ENCODE data around the gene AMBRA1. TPM values are rescaled to one million over a fixed set of nuclear protein-coding genes. Genes with fewer than 3 reads are reported as not detected.
A peak's percentile ranks its signal among the peaks of the same experiment; 100 is the strongest.

The AMBRA1 gene
- 10 to 100 TPM; 23.2 to 25.9 (median 24.4) TPM for total RNA-seq (2021; fragmentation: NEBNext Ultra II Directional; extraction: Animal tissue kit (Norgen Biotek cat#: 25700))
- long read RNA-seq, full-length matches to known transcripts: 2 of 6 reads
- long read RNA-seq, partial matches to known transcripts: 2 of 6 reads
- long read RNA-seq, other reads (novel, unspliced or antisense): 2 of 6 reads

- H3K27me3 Mint-ChIP-seq (ENCODE audit: insufficient read depth): no peaks in the 10 kb centered on the region; the same call in 1 of the 2 replicates
- DNase-seq: peak; percentile 88
- peaks cover 46% of the 10 kb centered on the region for H3K4me1 Mint-ChIP-seq (ENCODE audit: low read depth)
- no peak for TF ChIP-seq CTCF (IDR thresholded peaks at IDR 0.05)
- peak within 1 kb of the TSS; percentile 99 for H3K4me3 Mint-ChIP-seq
- no peaks in the 10 kb centered on the region for H3K9me3 Mint-ChIP-seq
- H3K36me3 Mint-ChIP-seq (ENCODE audit: low read depth): peaks cover 6% of the 10 kb centered on the region; the same call in 1 of the 2 replicates
- H3K27ac Mint-ChIP-seq: peak within 1 kb of the TSS; percentile 95
Observed at GRCh38 chr11:46593550-46594373, at the start of gene AMBRA1. AMBRA1 (minus strand) TSS chr11:46594023; CDS start chr11:46548380, 45,643 bp downstream.

- H3K4me3 Mint-ChIP-seq: no peak overlapping the region
- peaks cover 26% of the 10 kb centered on the region for H3K36me3 Mint-ChIP-seq (ENCODE audit: low read depth)
- no peak for TF ChIP-seq CTCF (IDR thresholded peaks at IDR 0.05)
- H3K4me1 Mint-ChIP-seq (ENCODE audit: low read depth): peaks cover 10% of the 10 kb centered on the region
- H3K9me3 Mint-ChIP-seq: no peaks in the 10 kb centered on the region
- H3K27me3 Mint-ChIP-seq (ENCODE audit: insufficient read depth): peaks cover 1% of the 10 kb centered on the region
- DNase-seq: no peak
- no peak overlapping the region for H3K27ac Mint-ChIP-seq
Observed at GRCh38 chr11:46643531-46643930, 49.7 kb upstream of the AMBRA1 start.

GRCh38 chr11:46642627-46643335, 49.0 kb upstream of the AMBRA1 start:
- Mint-ChIP-seq H3K27ac (no peak overlapping the region), H3K4me1 (ENCODE audit: low read depth) (peaks cover 2% of the 10 kb centered on the region; the same call in 1 of the 2 replicates), H3K36me3 (ENCODE audit: low read depth) (peaks cover 30% of the 10 kb centered on the region), H3K9me3 (no peaks in the 10 kb centered on the region), H3K27me3 (ENCODE audit: insufficient read depth) (peaks cover 1% of the 10 kb centered on the region), H3K4me3 (no peak overlapping the region)
- DNase-seq: no peak
- TF ChIP-seq CTCF (IDR thresholded peaks at IDR 0.05): no peak

- Mint-ChIP-seq H3K27ac (no peak overlapping the region; the same call in 1 of the 2 replicates), H3K9me3 (no peaks in the 10 kb centered on the region), H3K36me3 (ENCODE audit: low read depth) (peaks cover 30% of the 10 kb centered on the region), H3K27me3 (ENCODE audit: insufficient read depth) (peaks cover 1% of the 10 kb centered on the region), H3K4me1 (ENCODE audit: low read depth) (no peaks in the 10 kb centered on the region), H3K4me3 (no peak overlapping the region)
- no peak for TF ChIP-seq CTCF (IDR thresholded peaks at IDR 0.05)
- DNase-seq: no peak
Observed at GRCh38 chr11:46641639-46642038, 47.8 kb upstream of the AMBRA1 start.

- no peaks in the 10 kb centered on the region for H3K9me3 Mint-ChIP-seq
- TF ChIP-seq CTCF (IDR thresholded peaks at IDR 0.05): no peak
- no peaks in the 10 kb centered on the region for H3K4me1 Mint-ChIP-seq (ENCODE audit: low read depth)
- H3K4me3 Mint-ChIP-seq: no peak overlapping the region
- H3K36me3 Mint-ChIP-seq (ENCODE audit: low read depth): peaks cover 30% of the 10 kb centered on the region
- DNase-seq: no peak
- H3K27me3 Mint-ChIP-seq (ENCODE audit: insufficient read depth): peaks cover 1% of the 10 kb centered on the region
- no peak overlapping the region for H3K27ac Mint-ChIP-seq
Observed at GRCh38 chr11:46640036-46640788, 46.4 kb upstream of the AMBRA1 start.

Data from HFFc6 (cell line).